NCI-H446 (cell line): Measurements from ENCODE around the gene ARHGAP31.
"Not testable (repeated sequence)": the region's sequence is repeated elsewhere in the genome, so short reads cannot be mapped to it uniquely, and the experiment has no call there.

Experiments used
- DNase-seq, 2 experiments: peaks; one replicate each; lab custom pipeline; 2025; lab: John Stamatoyannopoulos, UW

Gene ARHGAP31

GRCh38 chr3:119350114-119350513 is 55.9 kb downstream of the ARHGAP31 start:
- no peak for DNase-seq

GRCh38 chr3:119351581-119351980 is 57.4 kb downstream of the ARHGAP31 start:
- no peak for DNase-seq

GRCh38 chr3:119352034-119352609 is 57.9 kb downstream of the ARHGAP31 start:
- DNase-seq, result no peak

GRCh38 chr3:119352863-119353527 is 58.8 kb downstream of the ARHGAP31 start:
- DNase-seq, result peak in 1 of 2 experiments; percentile 53

GRCh38 chr3:119355608-119356007 is 61.4 kb downstream of the ARHGAP31 start:
- not testable (repeated sequence) for DNase-seq

GRCh38 chr3:119356646-119357045 is 62.5 kb downstream of the ARHGAP31 start:
- no peak for DNase-seq

GRCh38 chr3:119357190-119357589 is 63.0 kb downstream of the ARHGAP31 start:
- no peak for DNase-seq

GRCh38 chr3:119359476-119360326 is 65.5 kb downstream of the ARHGAP31 start:
- no peak for DNase-seq

- no peak for DNase-seq
Measured at GRCh38 chr3:119360736-119361462, 66.7 kb downstream of the ARHGAP31 start.

- DNase-seq, result no peak
Measured at GRCh38 chr3:119362010-119362409, 67.8 kb downstream of the ARHGAP31 start.

GRCh38 chr3:119362940-119363725 is 69.0 kb downstream of the ARHGAP31 start:
- DNase-seq, result no peak

- DNase-seq, result no peak
Measured at GRCh38 chr3:119364401-119364800, 70.2 kb downstream of the ARHGAP31 start.

- DNase-seq, result no peak
Measured at GRCh38 chr3:119365418-119365817, 71.2 kb downstream of the ARHGAP31 start.

GRCh38 chr3:119367000-119367399 is 72.8 kb downstream of the ARHGAP31 start:
- DNase-seq, result no peak

GRCh38 chr3:119368298-119368697 is 74.1 kb downstream of the ARHGAP31 start:
- no peak for DNase-seq

GRCh38 chr3:119371786-119372185 is 77.6 kb downstream of the ARHGAP31 start:
- DNase-seq, result not testable (repeated sequence)

GRCh38 chr3:119375106-119375505 is 80.9 kb downstream of the ARHGAP31 start:
- DNase-seq, result no peak

GRCh38 chr3:119375510-119375909 is 81.3 kb downstream of the ARHGAP31 start:
- DNase-seq, result no peak

- DNase-seq, result no peak
Measured at GRCh38 chr3:119376758-119377157, 82.6 kb downstream of the ARHGAP31 start.

- no peak for DNase-seq
Measured at GRCh38 chr3:119378259-119378803, 84.1 kb downstream of the ARHGAP31 start.

- DNase-seq, result peak in 1 of 2 experiments; percentile 39
Measured at GRCh38 chr3:119380697-119381096, 86.5 kb downstream of the ARHGAP31 start.
